GM12878 (cell line): ENCODE results near the gene ELANE. TPM values are rescaled to one million over a fixed set of nuclear protein-coding genes. Genes with fewer than 3 reads are reported as not detected.
"Not testable (repeated sequence)": the region's sequence is repeated elsewhere in the genome, so short reads cannot be mapped to it uniquely, and the experiment has no call there.

Experiments
- ATAC-seq: fragments of 200-7000 bp; cut with Tn5 transposase; 3 replicates; pipeline ENCODE4 v1.9.1; 2020; ENCODE audit warnings: mild to moderate bottlenecking, moderate library complexity
- BruUV-seq: library from RNA; stranded (reverse); fragments of 400-500 nt; replicated peaks from 2 replicates; lab custom pipeline; 2021; lab: Mats Ljungman, UMichigan
- CTCF ChIA-PET: fragments of 300-600 bp; sonication (Branson Sonifier 250); formaldehyde crosslinking; extraction: SDS; loops from one replicate; lab custom pipeline; 2021; ENCODE audit warnings: inconsistent platforms; lab: Yijun Ruan, JAX
- POLR2A ChIA-PET: fragments of 350-600 bp; formaldehyde crosslinking; extraction: SDS; loops from one replicate; lab custom pipeline; 2021; ENCODE audit warnings: inconsistent platforms; lab: Charles Lee
- RAD21 ChIA-PET: fragments of 300-600 bp; sonication (Branson Sonifier 250); formaldehyde crosslinking; loops from one replicate; lab custom pipeline; 2023; ENCODE audit warnings: antibody characterized with exemption; ENCODE audit not compliant: unreplicated experiment; lab: Charles Lee
- SMC1A ChIA-PET: fragments of 300-600 bp; sonication (Branson Sonifier 250); formaldehyde crosslinking; loops from one replicate; lab custom pipeline; 2023; ENCODE audit not compliant: unreplicated experiment, uncharacterized antibody; lab: Charles Lee
- DNase-seq: peaks from one replicate; pipeline ENCODE4 v3.0.0-alpha.2; 2011; ENCODE audit warnings: low read depth, low spot score
- FAIRE-seq: peaks from 3 replicates; lab custom pipeline; 2011; peaks lifted over from hg19 to GRCh38; lab: Jason Lieb, UNC
- H2AFZ ChIP-seq: 2 replicates; pipeline ENCODE4 v1.6.0; 2011; ENCODE audit warnings: low read depth, low read length, control low read depth; ENCODE audit not compliant: control insufficient read depth
- H3K27ac ChIP-seq: 2 replicates; pipeline ENCODE4 v1.5.1; 2011; ENCODE audit warnings: control low read depth; ENCODE audit not compliant: control insufficient read depth, insufficient read depth
- H3K27me3 ChIP-seq, 2 experiments: replicated peaks in 1 of 2; 2 replicates each; pipeline versions ENCODE4 v1.6.0 to v1.6.1; 2011; ENCODE audit warnings: low read length in 1 of 2; ENCODE audit not compliant: control insufficient read depth in 2 of 2, insufficient read depth in 2 of 2
- H3K36me3 ChIP-seq, 2 experiments: 2 replicates each; pipeline ENCODE4 v1.5.1; 2011; ENCODE audit warnings: low read length in 1 of 2; ENCODE audit not compliant: control insufficient read depth in 2 of 2, insufficient read depth in 2 of 2
- H3K4me1 ChIP-seq: 2 replicates; pipeline ENCODE4 v1.6.1; 2011; ENCODE audit warnings: mild to moderate bottlenecking, low read length, moderate library complexity, mixed read lengths; ENCODE audit not compliant: control insufficient read depth, insufficient read depth
- H3K4me2 ChIP-seq: 2 replicates; pipeline ENCODE4 v1.6.0; 2011; ENCODE audit warnings: control low read depth; ENCODE audit not compliant: control insufficient read depth, insufficient read depth
- H3K4me3 ChIP-seq: fragments of 200-600 bp; sonication (generic); 2 replicates; pipeline ENCODE4 v1.5.1; 2016
- H3K79me2 ChIP-seq: 2 replicates; pipeline ENCODE4 v1.6.0; 2011; ENCODE audit warnings: low read length; ENCODE audit not compliant: control insufficient read depth, insufficient read depth
- H3K9ac ChIP-seq: 2 replicates; pipeline ENCODE4 v1.8.0; 2011; ENCODE audit warnings: low read length, control low read depth, mixed read lengths; ENCODE audit not compliant: control insufficient read depth, insufficient read depth
- H3K9me3 ChIP-seq: replicated peaks from 3 replicates; pipeline ENCODE4 v1.5.1; 2011; ENCODE audit warnings: mild to moderate bottlenecking, low read length; ENCODE audit not compliant: control insufficient read depth, insufficient read depth
- H4K20me1 ChIP-seq: 2 replicates; pipeline ENCODE4 v1.6.0; 2011; ENCODE audit not compliant: control insufficient read depth, insufficient read depth
- MTA3 ChIP-seq: IDR thresholded peaks from 2 replicates; pipeline ENCODE4 v1.6.1; 2012; ENCODE audit warnings: low read length, inconsistent platforms, borderline replicate concordance
- SREBF2 ChIP-seq: IDR thresholded peaks from 2 replicates; pipeline ENCODE4 v1.6.1; 2012; ENCODE audit warnings: mild to moderate bottlenecking, low read length
- ZNF24 ChIP-seq: fragments of 450-650 bp; IDR thresholded peaks from 2 replicates; pipeline ENCODE4 v1.6.1; 2017; ENCODE audit warnings: antibody characterized with exemption, mild to moderate bottlenecking
- WGBS: methylation state at CpG from one replicate; pipeline ENCODE4 v1.1.6; 2016; ENCODE audit warnings: low lambda C conversion rate; ENCODE audit not compliant: insufficient replicate concordance, insufficient coverage; ENCODE audit errors: missing lambda C conversion rate; 5-methylcytosine and 5-hydroxymethylcytosine counted together
- in situ Hi-C: fragments of 300-500 bp; cut with MboI; formaldehyde crosslinking; loops from 9 replicates; pipeline ENCODE4 v1.14.3; 2018; ENCODE audit warnings: mixed read lengths
- intact Hi-C: fragments of 100-400 bp; cut with micrococcal nuclease; formaldehyde crosslinking; loops from one replicate; pipeline ENCODE4 v1.14.2; 2022; ENCODE audit not compliant: unreplicated experiment
- polyA plus RNA-seq, 11 experiments: library from polyadenylated mRNA; depleted of rRNA in 4 of 11; unstranded in 6 of 11; stranded (reverse) in 5 of 11; fragments of >200 nt; fragmentation: Nextera tagmentation in 4 of 11; fragmentation: Illumina TruSeq in 1 of 11; extraction: Ambion mirVana in 4 of 11; extraction: Trizol in 1 of 11; gene quantifications; 1 replicate in 1 of 11; 2 replicates in 10 of 11; pipeline versions ENCODE4 v1.2.1 to v1.2.3, GENCODE V29; 2011 to 2016; ENCODE audit warnings: inconsistent platforms in 2 of 11, missing spikeins in 2 of 11, low read depth in 1 of 11
- total RNA-seq, 4 experiments: library from RNA; depleted of rRNA in 3 of 4; stranded (reverse); fragments of >200 nt in 3 of 4; fragmentation: Illumina TruSeq in 1 of 4; extraction: Trizol in 1 of 4; gene quantifications; 2 replicates each; pipeline versions ENCODE4 v1.2.1 to v1.2.3, GENCODE V29; 2013 to 2021
- TF ChIP-seq, protein P1 (sequence below): fragments of 450-650 bp; IDR thresholded peaks from 2 replicates; pipeline ENCODE4 v1.6.1; 2016; ENCODE audit warnings: mild to moderate bottlenecking, moderate library complexity, borderline replicate concordance
- TF ChIP-seq, protein P2 (sequence below): fragments of 450-650 bp; IDR thresholded peaks from 2 replicates; pipeline ENCODE4 v1.6.1; 2017; ENCODE audit warnings: low read depth, mild to moderate bottlenecking, moderate library complexity

ELANE gene
- total and polyA plus RNA-seq, 10 of the 15 experiments (the other 5 are each of a cell fraction or from before 2014, with no cell fraction given), result not detected

DNA sequence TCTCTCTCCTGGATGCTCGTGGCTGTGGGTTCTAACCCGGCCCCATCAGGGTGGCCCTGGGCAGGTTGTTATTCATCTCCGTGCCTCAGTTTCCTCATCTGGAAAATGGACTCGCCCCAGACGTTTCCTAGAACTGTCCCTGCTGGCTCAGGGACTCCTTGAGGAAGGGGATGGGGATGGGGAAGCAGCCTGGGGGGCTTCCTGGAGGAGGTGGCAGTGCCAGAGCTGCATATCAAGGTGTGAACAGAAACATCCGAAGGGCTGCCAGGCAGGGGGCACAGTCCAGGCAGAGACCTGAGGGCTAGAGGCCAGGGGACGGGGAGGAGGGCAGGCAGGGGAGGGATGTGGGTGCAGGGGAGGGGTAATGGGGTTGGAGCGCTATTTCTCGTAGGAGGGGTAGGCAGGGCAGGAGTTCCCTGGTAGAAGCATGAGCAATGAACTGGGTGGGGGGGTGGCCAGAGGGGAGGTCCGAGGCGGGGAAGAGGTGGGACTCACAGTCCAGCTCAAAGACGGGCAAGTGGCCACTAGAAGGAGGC, 3.6 kb upstream of the ELANE start (continued):
- TF ChIP-seq, protein P1, sequence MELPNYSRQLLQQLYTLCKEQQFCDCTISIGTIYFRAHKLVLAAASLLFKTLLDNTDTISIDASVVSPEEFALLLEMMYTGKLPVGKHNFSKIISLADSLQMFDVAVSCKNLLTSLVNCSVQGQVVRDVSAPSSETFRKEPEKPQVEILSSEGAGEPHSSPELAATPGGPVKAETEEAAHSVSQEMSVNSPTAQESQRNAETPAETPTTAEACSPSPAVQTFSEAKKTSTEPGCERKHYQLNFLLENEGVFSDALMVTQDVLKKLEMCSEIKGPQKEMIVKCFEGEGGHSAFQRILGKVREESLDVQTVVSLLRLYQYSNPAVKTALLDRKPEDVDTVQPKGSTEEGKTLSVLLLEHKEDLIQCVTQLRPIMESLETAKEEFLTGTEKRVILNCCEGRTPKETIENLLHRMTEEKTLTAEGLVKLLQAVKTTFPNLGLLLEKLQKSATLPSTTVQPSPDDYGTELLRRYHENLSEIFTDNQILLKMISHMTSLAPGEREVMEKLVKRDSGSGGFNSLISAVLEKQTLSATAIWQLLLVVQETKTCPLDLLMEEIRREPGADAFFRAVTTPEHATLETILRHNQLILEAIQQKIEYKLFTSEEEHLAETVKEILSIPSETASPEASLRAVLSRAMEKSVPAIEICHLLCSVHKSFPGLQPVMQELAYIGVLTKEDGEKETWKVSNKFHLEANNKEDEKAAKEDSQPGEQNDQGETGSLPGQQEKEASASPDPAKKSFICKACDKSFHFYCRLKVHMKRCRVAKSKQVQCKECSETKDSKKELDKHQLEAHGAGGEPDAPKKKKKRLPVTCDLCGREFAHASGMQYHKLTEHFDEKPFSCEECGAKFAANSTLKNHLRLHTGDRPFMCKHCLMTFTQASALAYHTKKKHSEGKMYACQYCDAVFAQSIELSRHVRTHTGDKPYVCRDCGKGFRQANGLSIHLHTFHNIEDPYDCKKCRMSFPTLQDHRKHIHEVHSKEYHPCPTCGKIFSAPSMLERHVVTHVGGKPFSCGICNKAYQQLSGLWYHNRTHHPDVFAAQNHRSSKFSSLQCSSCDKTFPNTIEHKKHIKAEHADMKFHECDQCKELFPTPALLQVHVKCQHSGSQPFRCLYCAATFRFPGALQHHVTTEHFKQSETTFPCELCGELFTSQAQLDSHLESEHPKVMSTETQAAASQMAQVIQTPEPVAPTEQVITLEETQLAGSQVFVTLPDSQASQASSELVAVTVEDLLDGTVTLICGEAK, result no peak
- TF ChIP-seq, protein P2, sequence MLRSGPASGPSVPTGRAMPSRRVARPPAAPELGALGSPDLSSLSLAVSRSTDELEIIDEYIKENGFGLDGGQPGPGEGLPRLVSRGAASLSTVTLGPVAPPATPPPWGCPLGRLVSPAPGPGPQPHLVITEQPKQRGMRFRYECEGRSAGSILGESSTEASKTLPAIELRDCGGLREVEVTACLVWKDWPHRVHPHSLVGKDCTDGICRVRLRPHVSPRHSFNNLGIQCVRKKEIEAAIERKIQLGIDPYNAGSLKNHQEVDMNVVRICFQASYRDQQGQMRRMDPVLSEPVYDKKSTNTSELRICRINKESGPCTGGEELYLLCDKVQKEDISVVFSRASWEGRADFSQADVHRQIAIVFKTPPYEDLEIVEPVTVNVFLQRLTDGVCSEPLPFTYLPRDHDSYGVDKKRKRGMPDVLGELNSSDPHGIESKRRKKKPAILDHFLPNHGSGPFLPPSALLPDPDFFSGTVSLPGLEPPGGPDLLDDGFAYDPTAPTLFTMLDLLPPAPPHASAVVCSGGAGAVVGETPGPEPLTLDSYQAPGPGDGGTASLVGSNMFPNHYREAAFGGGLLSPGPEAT, result no peak
- no peak for TF ChIP-seq MTA3
- TF ChIP-seq ZNF24, result no peak
- no peak for TF ChIP-seq SREBF2

DNA sequence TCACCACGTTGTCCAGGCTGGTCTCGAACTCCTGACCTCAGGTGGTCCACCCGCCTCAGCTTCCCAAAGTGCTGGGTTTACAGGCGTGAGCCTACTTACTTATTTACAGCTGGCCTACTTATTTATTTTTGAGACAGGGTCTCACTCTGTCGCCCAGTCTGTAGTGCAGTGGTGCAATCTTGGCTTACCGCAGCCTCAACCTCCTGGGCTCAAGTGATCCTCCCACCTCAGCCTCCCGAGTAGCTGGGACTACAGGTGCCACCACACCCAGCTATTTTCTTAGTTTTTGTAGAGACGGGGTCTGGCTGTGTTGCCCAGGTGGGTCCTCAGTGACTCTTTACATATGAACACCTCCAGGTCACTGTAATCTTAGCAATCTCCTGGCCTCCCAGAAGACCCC, 2.9 kb upstream of the ELANE start:
- in situ Hi-C loops, H3K4me2 ChIP-seq, H3K27me3 ChIP-seq, intact Hi-C loops, H3K4me1 ChIP-seq, DNase-seq, H3K9me3 ChIP-seq, FAIRE-seq, H4K20me1 ChIP-seq, BruUV-seq, H3K36me3 ChIP-seq, H3K9ac ChIP-seq, ATAC-seq, H3K4me3 ChIP-seq, H2AFZ ChIP-seq, POLR2A ChIA-PET, H3K79me2 ChIP-seq, H3K27ac ChIP-seq: not testable (repeated sequence)
- ChIA-PET CTCF (interaction anchor here (0.8 to 1.0 kb wide), 2 partner anchors 9 to 14 kb away, joined by 3 to 5 read pairs; no protein-coding TSS in a partner anchor), RAD21 (interaction anchor here (0.6 to 1.5 kb wide), 2 partner anchors 14 to 66 kb away, joined by 3 to 5 read pairs; no protein-coding TSS in a partner anchor), SMC1A (interaction anchor here (0.8 kb wide), 1 partner anchor 25 kb away, joined by 3 read pairs; no protein-coding TSS in a partner anchor)
- WGBS, result 34% methylated on average over 8 of the region's 8 CpGs
